ENCODE results near the gene C1orf116. TPM values are rescaled to one million over a fixed set of nuclear protein-coding genes. Genes with fewer than 3 reads are reported as not detected.

C1orf116 gene
- total RNA-seq, 6 experiments from 2014 or later = 0.02 to 0.09 (median 0.06) TPM

GRCh38 chr1:207017615-207018559 lies 14.7 kb downstream of the C1orf116 start:
- H3K27me3 Mint-ChIP-seq (ENCODE audit: insufficient read depth) = no peaks in the 10 kb centered on the region; the same call in 1 of the 2 replicates
- DNase-seq = no peak
- no peak for TF ChIP-seq CTCF (IDR thresholded peaks at IDR 0.05)
- H3K27ac Mint-ChIP-seq = no peak overlapping the region
- H3K4me1 Mint-ChIP-seq (ENCODE audit: low read depth) = peaks cover 48% of the 10 kb centered on the region
- H3K36me3 Mint-ChIP-seq (ENCODE audit: low read depth) = no peaks in the 10 kb centered on the region
- no peaks in the 10 kb centered on the region for H3K9me3 Mint-ChIP-seq
- H3K4me3 Mint-ChIP-seq = no peak overlapping the region

- TF ChIP-seq CTCF (IDR thresholded peaks at IDR 0.05) = no peak
- H3K36me3 Mint-ChIP-seq (ENCODE audit: low read depth) = no peaks in the 10 kb centered on the region
- no peak overlapping the region for H3K27ac Mint-ChIP-seq
Measured at GRCh38 chr1:207015791-207016190, 16.8 kb downstream of the C1orf116 start.

GRCh38 chr1:207014728-207015127 lies 17.8 kb downstream of the C1orf116 start:
- no peak overlapping the region for H3K27ac Mint-ChIP-seq
- TF ChIP-seq CTCF (IDR thresholded peaks at IDR 0.05) = no peak
- no peak overlapping the region for H3K4me3 Mint-ChIP-seq
- DNase-seq = no peak
- H3K36me3 Mint-ChIP-seq (ENCODE audit: low read depth) = no peaks in the 10 kb centered on the region
- no peaks in the 10 kb centered on the region for H3K9me3 Mint-ChIP-seq
- peaks cover 22% of the 10 kb centered on the region for H3K4me1 Mint-ChIP-seq (ENCODE audit: low read depth)
- no peaks in the 10 kb centered on the region; the same call in 1 of the 2 replicates for H3K27me3 Mint-ChIP-seq (ENCODE audit: insufficient read depth)

More at GRCh38 chr1:207015791-207016190, 16.8 kb downstream of the C1orf116 start:
- Mint-ChIP-seq H3K9me3 (no peaks in the 10 kb centered on the region), H3K27me3 (ENCODE audit: insufficient read depth) (no peaks in the 10 kb centered on the region; the same call in 1 of the 2 replicates), H3K4me3 (no peak overlapping the region), H3K4me1 (ENCODE audit: low read depth) (peaks cover 33% of the 10 kb centered on the region)
- DNase-seq = no peak

GRCh38 chr1:207013321-207014085 lies 19.1 kb downstream of the C1orf116 start:
- H3K36me3 Mint-ChIP-seq (ENCODE audit: low read depth) = no peaks in the 10 kb centered on the region
- DNase-seq = no peak
- no peaks in the 10 kb centered on the region; the same call in 1 of the 2 replicates for H3K27me3 Mint-ChIP-seq (ENCODE audit: insufficient read depth)
- no peak overlapping the region for H3K27ac Mint-ChIP-seq
- peaks cover 28% of the 10 kb centered on the region for H3K4me1 Mint-ChIP-seq (ENCODE audit: low read depth)
- TF ChIP-seq CTCF (IDR thresholded peaks at IDR 0.05) = no peak
- no peaks in the 10 kb centered on the region for H3K9me3 Mint-ChIP-seq
- H3K4me3 Mint-ChIP-seq = no peak overlapping the region

GRCh38 chr1:207010726-207011125 lies 21.8 kb downstream of the C1orf116 start:
- H3K4me3 Mint-ChIP-seq = no peak overlapping the region
- peaks cover 4% of the 10 kb centered on the region for H3K9me3 Mint-ChIP-seq
- peaks cover 5% of the 10 kb centered on the region for H3K36me3 Mint-ChIP-seq (ENCODE audit: low read depth)
- DNase-seq = no peak
- peaks cover 47% of the 10 kb centered on the region for H3K4me1 Mint-ChIP-seq (ENCODE audit: low read depth)
- TF ChIP-seq CTCF (IDR thresholded peaks at IDR 0.05) = no peak
- no peak overlapping the region for H3K27ac Mint-ChIP-seq
- H3K27me3 Mint-ChIP-seq (ENCODE audit: insufficient read depth) = no peaks in the 10 kb centered on the region; the same call in 1 of the 2 replicates

Measured in HFFc6 (cell line).